ENCODE measurements around the gene TMEM175.

- TF ChIP-seq, protein P1, sequence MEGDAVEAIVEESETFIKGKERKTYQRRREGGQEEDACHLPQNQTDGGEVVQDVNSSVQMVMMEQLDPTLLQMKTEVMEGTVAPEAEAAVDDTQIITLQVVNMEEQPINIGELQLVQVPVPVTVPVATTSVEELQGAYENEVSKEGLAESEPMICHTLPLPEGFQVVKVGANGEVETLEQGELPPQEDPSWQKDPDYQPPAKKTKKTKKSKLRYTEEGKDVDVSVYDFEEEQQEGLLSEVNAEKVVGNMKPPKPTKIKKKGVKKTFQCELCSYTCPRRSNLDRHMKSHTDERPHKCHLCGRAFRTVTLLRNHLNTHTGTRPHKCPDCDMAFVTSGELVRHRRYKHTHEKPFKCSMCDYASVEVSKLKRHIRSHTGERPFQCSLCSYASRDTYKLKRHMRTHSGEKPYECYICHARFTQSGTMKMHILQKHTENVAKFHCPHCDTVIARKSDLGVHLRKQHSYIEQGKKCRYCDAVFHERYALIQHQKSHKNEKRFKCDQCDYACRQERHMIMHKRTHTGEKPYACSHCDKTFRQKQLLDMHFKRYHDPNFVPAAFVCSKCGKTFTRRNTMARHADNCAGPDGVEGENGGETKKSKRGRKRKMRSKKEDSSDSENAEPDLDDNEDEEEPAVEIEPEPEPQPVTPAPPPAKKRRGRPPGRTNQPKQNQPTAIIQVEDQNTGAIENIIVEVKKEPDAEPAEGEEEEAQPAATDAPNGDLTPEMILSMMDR (IDR thresholded peaks at IDR 0.05): no peak
- no peak for TF ChIP-seq EZH2 (IDR thresholded peaks at IDR 0.05; ENCODE audit: borderline replicate concordance, insufficient read depth, low read depth, low read length, poor library complexity, severe bottlenecking)
Observed at GRCh38 chr4:896630-897029, 35.6 kb upstream of the TMEM175 start.
